KMS-11 (cell line): Measurements from ENCODE around the gene RNASEL.
A peak's percentile ranks its signal among the peaks of the same experiment; 100 is the strongest.

Source experiments
- H2AFZ ChIP-seq: fragments of 200-600 bp; sonication (generic); 2 replicates; pipeline ENCODE4 v1.6.1; 2016; ENCODE audit warnings: antibody characterized with exemption, mixed run types, low read depth
- H3K27ac ChIP-seq: fragments of 200-600 bp; sonication (generic); 2 replicates; pipeline ENCODE4 v1.6.1; 2016; ENCODE audit warnings: mild to moderate bottlenecking, mixed run types
- H3K27me3 ChIP-seq: fragments of 200-600 bp; sonication (generic); 2 replicates; pipeline ENCODE4 v1.6.1; 2017; ENCODE audit warnings: mild to moderate bottlenecking, low read depth, mixed run types, moderate library complexity; ENCODE audit not compliant: insufficient read depth
- H3K36me3 ChIP-seq: fragments of 200-600 bp; sonication (generic); 2 replicates; pipeline ENCODE4 v1.6.1; 2017; ENCODE audit warnings: mild to moderate bottlenecking, mixed run types; ENCODE audit not compliant: insufficient read depth
- H3K4me1 ChIP-seq: fragments of 200-600 bp; sonication (generic); 2 replicates; pipeline ENCODE4 v1.6.1; 2016; ENCODE audit warnings: mild to moderate bottlenecking, low read depth, mixed run types; ENCODE audit not compliant: poor library complexity, severe bottlenecking
- H3K4me2 ChIP-seq: fragments of 200-600 bp; sonication (generic); 2 replicates; pipeline ENCODE4 v1.7.0; 2016; ENCODE audit warnings: mild to moderate bottlenecking, mixed run types
- H3K4me3 ChIP-seq: fragments of 200-600 bp; sonication (generic); IDR thresholded peaks from 2 replicates; pipeline ENCODE4 v1.6.1; 2017; ENCODE audit warnings: low read depth, low read length, mixed read lengths; ENCODE audit not compliant: insufficient read depth
- H3K79me2 ChIP-seq: fragments of 200-600 bp; sonication (generic); 2 replicates; pipeline ENCODE4 v1.6.1; 2016; ENCODE audit warnings: low read depth, mixed run types; ENCODE audit not compliant: insufficient read depth
- H3K9ac ChIP-seq: fragments of 200-600 bp; sonication (generic); 2 replicates; pipeline ENCODE4 v1.6.1; 2016; ENCODE audit warnings: mild to moderate bottlenecking, mixed run types
- H4K20me1 ChIP-seq: fragments of 200-600 bp; sonication (generic); 2 replicates; pipeline ENCODE4 v1.6.1; 2016; ENCODE audit warnings: mild to moderate bottlenecking, mixed run types; ENCODE audit not compliant: insufficient read depth
- TF ChIP-seq, protein P1 (sequence below): fragments of 200-600 bp; sonication (generic); conservative IDR thresholded peaks from 2 replicates; pipeline ENCODE4 v1.6.1; 2017; ENCODE audit warnings: low read depth, mild to moderate bottlenecking, antibody characterized with exemption, low read length, moderate library complexity, mixed read lengths

RNASEL gene

DNA sequence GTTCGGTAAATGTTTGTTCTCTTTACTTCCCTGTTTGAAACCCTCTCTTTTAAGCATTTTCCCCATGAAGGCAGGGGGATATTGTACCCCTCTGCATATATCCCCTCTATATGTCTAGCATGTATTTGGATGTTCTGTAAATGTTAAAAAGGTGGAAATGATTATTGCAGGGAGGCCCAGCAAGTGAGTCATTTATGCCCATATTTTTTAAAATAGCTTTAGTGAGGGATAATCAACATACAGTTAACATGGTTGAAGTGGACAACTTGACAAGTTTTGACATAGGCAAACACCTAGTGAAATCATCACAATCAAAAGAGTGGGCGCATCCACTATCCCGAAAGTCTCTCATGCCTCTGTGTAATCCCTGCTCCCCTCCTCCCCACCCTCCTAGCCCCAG is 36.0 kb upstream of the RNASEL start:
- Histone ChIP-seq H2AFZ (no peak overlapping the region), H3K27me3 (no peaks in the 10 kb centered on the region), H4K20me1 (no peaks in the 10 kb centered on the region), H3K4me2 (peak overlapping the region; percentile 45), H3K4me1 (peaks cover 64% of the 10 kb centered on the region), H3K79me2 (no peaks in the 10 kb centered on the region), H3K36me3 (no peaks in the 10 kb centered on the region), H3K9ac (no peak overlapping the region), H3K4me3 (no peak overlapping the region), H3K27ac (peak overlapping the region; percentile 23; the same call in 1 of the 2 replicates)
- TF ChIP-seq, protein P1, sequence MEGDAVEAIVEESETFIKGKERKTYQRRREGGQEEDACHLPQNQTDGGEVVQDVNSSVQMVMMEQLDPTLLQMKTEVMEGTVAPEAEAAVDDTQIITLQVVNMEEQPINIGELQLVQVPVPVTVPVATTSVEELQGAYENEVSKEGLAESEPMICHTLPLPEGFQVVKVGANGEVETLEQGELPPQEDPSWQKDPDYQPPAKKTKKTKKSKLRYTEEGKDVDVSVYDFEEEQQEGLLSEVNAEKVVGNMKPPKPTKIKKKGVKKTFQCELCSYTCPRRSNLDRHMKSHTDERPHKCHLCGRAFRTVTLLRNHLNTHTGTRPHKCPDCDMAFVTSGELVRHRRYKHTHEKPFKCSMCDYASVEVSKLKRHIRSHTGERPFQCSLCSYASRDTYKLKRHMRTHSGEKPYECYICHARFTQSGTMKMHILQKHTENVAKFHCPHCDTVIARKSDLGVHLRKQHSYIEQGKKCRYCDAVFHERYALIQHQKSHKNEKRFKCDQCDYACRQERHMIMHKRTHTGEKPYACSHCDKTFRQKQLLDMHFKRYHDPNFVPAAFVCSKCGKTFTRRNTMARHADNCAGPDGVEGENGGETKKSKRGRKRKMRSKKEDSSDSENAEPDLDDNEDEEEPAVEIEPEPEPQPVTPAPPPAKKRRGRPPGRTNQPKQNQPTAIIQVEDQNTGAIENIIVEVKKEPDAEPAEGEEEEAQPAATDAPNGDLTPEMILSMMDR: no peak

DNA sequence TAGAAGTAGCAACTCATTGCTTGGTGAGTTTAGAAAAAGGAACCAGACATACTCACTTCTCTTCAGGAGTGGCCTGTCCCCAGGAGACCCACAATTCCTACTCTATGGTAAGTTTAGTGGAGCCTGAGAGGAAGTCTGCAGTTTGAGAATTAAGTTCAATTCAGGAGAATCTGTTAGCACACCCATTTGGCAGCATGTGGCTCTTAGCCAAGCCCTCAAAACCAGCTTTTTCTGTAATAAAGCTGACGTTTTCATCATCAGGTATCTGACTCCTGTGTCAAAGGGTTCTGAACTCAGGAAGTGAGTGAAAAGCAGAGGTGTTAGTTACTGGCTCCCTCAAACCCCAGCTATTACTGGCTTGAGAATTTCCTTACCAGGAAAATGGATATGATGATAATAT is 35.5 kb upstream of the RNASEL start:
- H3K4me2 ChIP-seq: peak overlapping the region; percentile 45
- H3K27me3 ChIP-seq: no peaks in the 10 kb centered on the region
- H3K9ac ChIP-seq: no peak overlapping the region
- H4K20me1 ChIP-seq: no peaks in the 10 kb centered on the region
- H3K4me3 ChIP-seq: no peak overlapping the region
- TF ChIP-seq, protein P1: no peak
- peak overlapping the region; percentile 23; the same call in 1 of the 2 replicates for H3K27ac ChIP-seq
- H3K79me2 ChIP-seq: no peaks in the 10 kb centered on the region
- peaks cover 61% of the 10 kb centered on the region for H3K4me1 ChIP-seq
- peak overlapping the region; percentile 14 for H2AFZ ChIP-seq
- H3K36me3 ChIP-seq: no peaks in the 10 kb centered on the region

DNA sequence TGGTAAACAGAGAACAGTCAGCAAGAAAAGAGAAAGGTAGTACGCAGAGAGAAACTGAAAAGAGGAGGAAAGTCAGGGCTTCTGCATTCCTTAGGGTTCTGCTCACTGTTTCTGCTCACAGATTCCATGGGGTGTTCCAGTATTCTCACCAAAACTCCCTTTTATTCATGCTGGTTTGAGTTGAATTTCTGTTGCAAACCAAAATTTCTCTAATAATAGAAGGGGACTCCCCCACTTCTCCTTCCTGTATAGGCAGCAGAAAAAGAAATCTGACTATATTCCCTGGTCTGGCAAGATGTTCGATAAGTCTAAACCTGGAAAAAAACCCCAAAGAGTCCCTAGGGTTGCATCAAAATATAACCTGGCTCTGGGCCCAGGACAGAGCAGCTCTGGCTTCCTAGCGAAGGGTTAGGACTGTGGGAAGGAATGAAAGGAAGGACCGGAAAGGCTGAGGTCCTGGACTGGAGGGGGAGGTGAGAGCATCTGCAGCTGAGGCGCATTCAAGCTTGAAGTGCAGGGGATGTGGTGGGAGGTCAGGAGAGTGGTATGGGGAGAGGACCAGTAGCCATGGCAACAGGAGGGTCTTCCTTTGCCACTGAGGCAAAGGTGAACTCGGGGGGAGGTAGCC is 34.0 kb upstream of the RNASEL start:
- Histone ChIP-seq H3K79me2 (no peaks in the 10 kb centered on the region), H4K20me1 (no peaks in the 10 kb centered on the region), H3K9ac (no peak overlapping the region), H3K27ac (no peak overlapping the region), H2AFZ (no peak overlapping the region), H3K4me3 (no peak overlapping the region), H3K4me2 (peak overlapping the region; percentile 33; the same call in 1 of the 2 replicates), H3K4me1 (peaks cover 72% of the 10 kb centered on the region), H3K27me3 (no peaks in the 10 kb centered on the region), H3K36me3 (no peaks in the 10 kb centered on the region)
- TF ChIP-seq, protein P1: no peak

DNA sequence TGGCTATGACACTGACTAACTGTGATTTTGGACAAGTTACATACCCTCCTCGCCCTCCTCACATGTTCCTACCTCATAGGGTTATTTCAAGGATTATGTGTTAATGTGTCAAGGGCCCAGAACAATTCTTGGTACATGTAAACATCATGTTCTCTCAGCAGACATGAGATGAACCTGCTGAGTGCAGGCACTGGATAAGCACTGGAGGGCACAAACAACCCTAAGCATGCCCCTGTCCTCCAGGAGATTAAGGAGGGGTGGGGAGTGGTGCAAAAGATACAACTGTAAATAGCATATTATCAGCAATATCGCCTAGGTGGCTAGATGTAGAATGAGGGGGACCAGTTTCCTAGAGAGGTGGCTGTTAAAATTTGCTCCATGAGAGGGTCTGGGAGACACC is 32.9 kb upstream of the RNASEL start:
- TF ChIP-seq, protein P1: no peak
- Histone ChIP-seq H3K4me2 (no peak overlapping the region), H3K9ac (no peak overlapping the region), H3K4me3 (no peak overlapping the region), H3K27me3 (no peaks in the 10 kb centered on the region), H3K79me2 (no peaks in the 10 kb centered on the region), H2AFZ (no peak overlapping the region), H4K20me1 (no peaks in the 10 kb centered on the region), H3K4me1 (peaks cover 72% of the 10 kb centered on the region), H3K27ac (no peak overlapping the region), H3K36me3 (no peaks in the 10 kb centered on the region)
